Parathyroid adenoma (tissue), 2 donors: ENCODE data around the gene LRRC46.

Experiments
- H2AFZ ChIP-seq: fragments of 300-600 bp; sonication (generic); one replicate; pipeline ENCODE4 v1.7.0; 2017; ENCODE audit warnings: antibody characterized with exemption, mild to moderate bottlenecking
- H3K27ac ChIP-seq: fragments of 300-600 bp; sonication (generic); one replicate; pipeline ENCODE4 v1.7.0; 2017
- H3K27me3 ChIP-seq: fragments of 300-600 bp; sonication (generic); one replicate; pipeline ENCODE4 v1.7.0; 2017; ENCODE audit warnings: low read length; ENCODE audit not compliant: control insufficient read depth, insufficient read depth
- H3K36me3 ChIP-seq: fragments of 300-600 bp; sonication (generic); one replicate; pipeline ENCODE4 v1.7.0; 2017; ENCODE audit warnings: low read length; ENCODE audit not compliant: control insufficient read depth, insufficient read depth
- H3K4me1 ChIP-seq: fragments of 300-600 bp; sonication (generic); one replicate; pipeline ENCODE4 v1.7.0; 2017; ENCODE audit warnings: control low read depth
- H3K4me2 ChIP-seq: fragments of 300-600 bp; sonication (generic); one replicate; pipeline ENCODE4 v1.7.0; 2017; ENCODE audit warnings: low read length
- H3K4me3 ChIP-seq: fragments of 300-600 bp; sonication (generic); one replicate; pipeline ENCODE4 v1.7.0; 2017; ENCODE audit warnings: low read depth, low read length
- H3K79me2 ChIP-seq: fragments of 300-600 bp; sonication (generic); one replicate; pipeline ENCODE4 v1.7.0; 2017; ENCODE audit warnings: control low read depth
- H3K9ac ChIP-seq: fragments of 300-600 bp; sonication (generic); one replicate; pipeline ENCODE4 v1.7.0; 2017; ENCODE audit warnings: mild to moderate bottlenecking
- H3K9me3 ChIP-seq: fragments of 300-600 bp; sonication (generic); one replicate; pipeline ENCODE4 v1.7.0; 2017; ENCODE audit warnings: low read length; ENCODE audit not compliant: control insufficient read depth
- CTCF ChIP-seq: fragments of 300-600 bp; sonication (generic); IDR thresholded peaks from one replicate; pipeline ENCODE4 v1.7.0; 2017; ENCODE audit warnings: antibody characterized with exemption, mild to moderate bottlenecking
- donor health status: primary hyperparathyroidism.

Gene LRRC46

GRCh38 chr17:47857551-47858455 lies 26.3 kb downstream of the LRRC46 start:
- Histone ChIP-seq H3K36me3 (no peaks in the 10 kb centered on the region), H2AFZ (no peak overlapping the region), H3K4me1 (no peaks in the 10 kb centered on the region), H3K27me3 (no peaks in the 10 kb centered on the region), H3K9ac (no peak overlapping the region), H3K4me3 (no peak overlapping the region), H3K9me3 (no peaks in the 10 kb centered on the region), H3K4me2 (no peak overlapping the region), H3K27ac (no peak overlapping the region), H3K79me2 (no peaks in the 10 kb centered on the region)
- no peak for TF ChIP-seq CTCF

GRCh38 chr17:47860386-47860785 lies 28.9 kb downstream of the LRRC46 start:
- Histone ChIP-seq H3K9me3 (no peaks in the 10 kb centered on the region), H3K4me1 (no peaks in the 10 kb centered on the region), H3K4me3 (no peak overlapping the region), H3K27me3 (no peaks in the 10 kb centered on the region), H3K9ac (no peak overlapping the region), H3K4me2 (no peak overlapping the region), H3K36me3 (no peaks in the 10 kb centered on the region), H2AFZ (no peak overlapping the region), H3K27ac (no peak overlapping the region), H3K79me2 (no peaks in the 10 kb centered on the region)
- no peak for TF ChIP-seq CTCF

GRCh38 chr17:47862621-47863440 lies 31.4 kb downstream of the LRRC46 start:
- Histone ChIP-seq H3K4me2 (no peak overlapping the region), H3K4me1 (no peaks in the 10 kb centered on the region), H2AFZ (no peak overlapping the region), H3K9me3 (no peaks in the 10 kb centered on the region), H3K9ac (no peak overlapping the region), H3K27ac (no peak overlapping the region), H3K4me3 (no peak overlapping the region), H3K79me2 (no peaks in the 10 kb centered on the region), H3K36me3 (no peaks in the 10 kb centered on the region), H3K27me3 (no peaks in the 10 kb centered on the region)
- TF ChIP-seq CTCF, result no peak

GRCh38 chr17:47864791-47865216 lies 33.3 kb downstream of the LRRC46 start:
- no peaks in the 10 kb centered on the region for H3K9me3 ChIP-seq
- no peaks in the 10 kb centered on the region for H3K36me3 ChIP-seq
- no peak overlapping the region for H3K4me3 ChIP-seq
- H3K27me3 ChIP-seq, result no peaks in the 10 kb centered on the region
- no peak overlapping the region for H3K27ac ChIP-seq
- H3K9ac ChIP-seq, result no peak overlapping the region
- no peak overlapping the region for H3K4me2 ChIP-seq
- H3K79me2 ChIP-seq, result no peaks in the 10 kb centered on the region
- H2AFZ ChIP-seq, result no peak overlapping the region
- peaks cover 8% of the 10 kb centered on the region for H3K4me1 ChIP-seq
- TF ChIP-seq CTCF, result no peak
